NCI-H146 (cell line): ENCODE results near the gene CCDC154.
"Not testable (repeated sequence)": the region's sequence is repeated elsewhere in the genome, so short reads cannot be mapped to it uniquely, and the experiment has no call there.

Source experiments
- DNase-seq: peaks from one replicate; lab custom pipeline; 2025; lab: John Stamatoyannopoulos, UW

The CCDC154 gene

GRCh38 chr16:1472974-1473373, 28.6 kb upstream of the CCDC154 start:
- DNase-seq, result no peak

GRCh38 chr16:1471569-1472194, 27.3 kb upstream of the CCDC154 start:
- no peak for DNase-seq

GRCh38 chr16:1470481-1471251, 26.3 kb upstream of the CCDC154 start:
- DNase-seq, result no peak

GRCh38 chr16:1469693-1470201, 25.4 kb upstream of the CCDC154 start:
- DNase-seq, result no peak

GRCh38 chr16:1469141-1469540, 24.8 kb upstream of the CCDC154 start:
- not testable (repeated sequence) for DNase-seq

GRCh38 chr16:1468426-1468810, 24.1 kb upstream of the CCDC154 start:
- DNase-seq, result no peak

GRCh38 chr16:1466968-1467521, 22.7 kb upstream of the CCDC154 start:
- DNase-seq, result no peak

GRCh38 chr16:1466054-1466453, 21.7 kb upstream of the CCDC154 start:
- no peak for DNase-seq

- DNase-seq, result no peak
Measured at GRCh38 chr16:1465567-1465915, 21.2 kb upstream of the CCDC154 start.

- no peak for DNase-seq
Measured at GRCh38 chr16:1464894-1465566, 20.7 kb upstream of the CCDC154 start.

GRCh38 chr16:1464196-1464893, 20.0 kb upstream of the CCDC154 start:
- no peak for DNase-seq

GRCh38 chr16:1461146-1461545, 16.8 kb upstream of the CCDC154 start:
- no peak for DNase-seq

- no peak for DNase-seq
Measured at GRCh38 chr16:1460602-1461138, 16.3 kb upstream of the CCDC154 start.

GRCh38 chr16:1459967-1460366, 15.6 kb upstream of the CCDC154 start:
- no peak for DNase-seq

- no peak for DNase-seq
Measured at GRCh38 chr16:1458977-1459341, 14.6 kb upstream of the CCDC154 start.

- no peak for DNase-seq
Measured at GRCh38 chr16:1458336-1458976, 14.1 kb upstream of the CCDC154 start.

- DNase-seq, result no peak
Measured at GRCh38 chr16:1457489-1458245, 13.3 kb upstream of the CCDC154 start.

- no peak for DNase-seq
Measured at GRCh38 chr16:1456951-1457350, 12.6 kb upstream of the CCDC154 start.

- no peak for DNase-seq
Measured at GRCh38 chr16:1455190-1456171, 11.1 kb upstream of the CCDC154 start.
